ENCODE data around the gene BARHL2.

BARHL2 gene

DNA sequence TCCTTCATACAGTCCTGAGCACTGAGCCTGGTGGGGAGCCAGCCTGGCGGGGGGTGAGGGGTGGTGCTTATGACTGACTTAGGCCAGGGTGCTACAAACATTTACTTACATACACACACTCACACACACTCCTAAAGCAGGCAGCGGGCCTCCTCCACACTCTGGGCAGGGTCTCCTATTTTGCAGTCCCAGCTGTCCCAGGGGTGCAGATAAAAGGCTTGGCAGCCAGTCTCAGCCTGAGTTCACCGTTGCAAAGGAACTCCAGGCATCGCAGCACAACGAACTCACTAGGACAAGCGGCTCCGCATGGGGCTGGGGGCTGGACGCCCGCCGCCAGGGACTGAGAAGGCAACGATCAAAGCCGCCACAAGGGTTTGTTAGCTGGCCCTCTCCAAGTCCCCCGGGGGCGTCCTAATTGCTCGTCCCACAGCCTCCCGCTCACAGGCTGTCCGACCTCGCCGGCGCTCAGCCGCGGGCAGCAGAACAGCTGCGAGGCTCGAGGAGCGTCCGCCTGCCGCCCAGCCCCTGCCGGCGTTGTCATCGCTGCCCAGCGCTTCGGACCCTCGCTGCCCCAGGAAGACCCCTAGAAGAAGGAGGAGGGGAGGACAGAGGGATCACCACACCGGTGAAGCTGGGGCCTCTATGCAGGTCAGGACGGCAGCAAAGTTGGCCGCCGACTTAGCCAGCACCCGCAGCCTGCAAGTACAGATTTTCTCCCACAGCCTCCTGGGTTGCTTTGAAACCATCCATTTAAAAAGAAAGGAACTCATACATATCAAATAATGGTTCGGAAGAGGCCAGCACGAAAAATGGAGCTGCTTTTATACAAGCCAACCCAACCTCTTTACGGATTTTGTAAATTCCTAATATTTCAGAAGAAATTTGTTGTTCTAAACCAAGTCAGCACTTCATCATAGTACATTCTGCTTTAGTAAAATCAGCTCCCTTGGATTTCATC is 6.2 kb downstream of the BARHL2 start:
- H3K27ac ChIP-seq (ENCODE audit: low read depth, low read length): no peak overlapping the region
- no peak overlapping the region for H3K9ac ChIP-seq (ENCODE audit: low read length in 5 of 5)
- peaks cover 0 to 28% (median 22%) of the 10 kb centered on the region in 5 donors for H3K4me1 ChIP-seq (ENCODE audit: control insufficient read depth in 5 of 5, insufficient read depth in 5 of 5, low read length in 5 of 5)
- H3K9me3 ChIP-seq (ENCODE audit: control insufficient read depth in 5 of 5, low read length in 5 of 5): peaks cover 0 to 2% (median 0%) of the 10 kb centered on the region in 5 donors
- H3K36me3 ChIP-seq (ENCODE audit: control insufficient read depth in 5 of 5, insufficient read depth in 5 of 5, low read length in 5 of 5): no peaks in the 10 kb centered on the region
- H3K4me3 ChIP-seq (ENCODE audit: low read depth in 1 of 5, low read length in 5 of 5): peak overlapping the region in 1 of 5 donors; percentile 28
- H3K27me3 ChIP-seq (ENCODE audit: control insufficient read depth in 5 of 5, insufficient read depth in 4 of 5, low read length in 5 of 5): peaks cover 59 to 92% (median 81%) of the 10 kb centered on the region in 5 donors

DNA sequence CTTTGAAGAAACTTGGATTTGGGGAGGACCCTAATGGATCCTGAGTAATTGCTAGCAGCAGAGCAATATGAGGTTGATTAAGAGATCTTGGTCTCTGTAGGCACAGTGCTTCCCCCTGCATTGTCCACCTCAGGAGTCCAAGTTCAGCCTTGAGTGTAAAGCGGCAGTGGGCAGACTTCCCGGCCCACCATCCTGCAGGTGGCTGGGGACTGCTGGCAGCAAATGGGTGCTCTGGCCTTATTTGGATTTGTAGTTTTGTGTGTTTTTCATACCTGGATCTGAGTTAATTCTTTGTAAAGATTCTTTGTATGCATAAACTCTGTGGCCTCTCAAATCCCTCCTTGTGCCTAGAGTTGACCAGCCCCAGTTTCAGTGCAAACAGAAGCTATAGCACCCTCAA is 7.6 kb downstream of the BARHL2 start:
- no peak overlapping the region for H3K27ac ChIP-seq (ENCODE audit: low read depth, low read length)
- no peak overlapping the region for H3K4me3 ChIP-seq (ENCODE audit: low read depth in 1 of 5, low read length in 5 of 5)

GRCh38 chr1:90708826-90709225 is 8.3 kb downstream of the BARHL2 start:
- no peak overlapping the region for H3K27ac ChIP-seq (ENCODE audit: low read depth, low read length)
- peaks cover 2 to 28% (median 23%) of the 10 kb centered on the region in 5 donors for H3K4me1 ChIP-seq (ENCODE audit: control insufficient read depth in 5 of 5, insufficient read depth in 5 of 5, low read length in 5 of 5)
- H3K9me3 ChIP-seq (ENCODE audit: control insufficient read depth in 5 of 5, low read length in 5 of 5): peaks cover 0 to 2% (median 0%) of the 10 kb centered on the region in 5 donors
- no peak overlapping the region for H3K9ac ChIP-seq (ENCODE audit: low read length in 5 of 5)
- H3K27me3 ChIP-seq (ENCODE audit: control insufficient read depth in 5 of 5, insufficient read depth in 4 of 5, low read length in 5 of 5): peaks cover 62 to 89% (median 76%) of the 10 kb centered on the region in 5 donors
- H3K4me3 ChIP-seq (ENCODE audit: low read depth in 1 of 5, low read length in 5 of 5): no peak overlapping the region
- H3K36me3 ChIP-seq (ENCODE audit: control insufficient read depth in 5 of 5, insufficient read depth in 5 of 5, low read length in 5 of 5): no peaks in the 10 kb centered on the region

More for the DNA sequence above, 7.6 kb downstream of the BARHL2 start:
- Histone ChIP-seq H3K27me3 (ENCODE audit: control insufficient read depth in 5 of 5, insufficient read depth in 4 of 5, low read length in 5 of 5) (peaks cover 63 to 92% (median 83%) of the 10 kb centered on the region in 5 donors), H3K4me1 (ENCODE audit: control insufficient read depth in 5 of 5, insufficient read depth in 5 of 5, low read length in 5 of 5) (peaks cover 2 to 29% (median 23%) of the 10 kb centered on the region in 5 donors), H3K9ac (ENCODE audit: low read length in 5 of 5) (no peak overlapping the region), H3K9me3 (ENCODE audit: control insufficient read depth in 5 of 5, low read length in 5 of 5) (peaks cover 0 to 2% (median 0%) of the 10 kb centered on the region in 5 donors), H3K36me3 (ENCODE audit: control insufficient read depth in 5 of 5, insufficient read depth in 5 of 5, low read length in 5 of 5) (no peaks in the 10 kb centered on the region)

DNA sequence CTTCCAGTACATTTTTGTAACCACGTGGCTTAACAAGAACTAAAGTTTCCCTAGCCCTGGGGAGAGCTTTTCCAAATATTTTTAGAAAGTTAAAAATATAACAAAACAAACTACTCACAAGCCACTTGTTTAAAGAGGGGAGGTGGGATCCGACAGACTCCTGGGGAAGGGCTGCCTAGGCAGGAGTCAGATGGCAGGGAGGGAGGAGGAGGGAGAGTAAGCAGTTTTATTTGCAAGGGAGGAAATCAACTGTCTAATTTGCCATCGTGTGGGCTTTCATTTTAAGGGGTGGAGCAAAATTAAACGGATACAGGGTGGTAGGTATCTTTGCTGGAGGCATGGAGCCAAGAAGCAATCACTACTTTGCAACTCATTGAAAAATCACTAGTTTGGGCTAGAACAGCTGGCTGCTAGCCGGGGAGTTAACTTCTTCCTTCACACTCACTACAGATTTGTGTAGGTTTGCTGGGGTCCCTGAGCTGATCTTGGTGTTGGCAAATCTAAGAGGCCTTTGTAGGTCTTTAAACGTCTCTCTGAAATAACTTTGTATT is 8.8 kb downstream of the BARHL2 start:
- H3K4me3 ChIP-seq (ENCODE audit: low read depth in 1 of 5, low read length in 5 of 5): no peak overlapping the region
- no peak overlapping the region for H3K27ac ChIP-seq (ENCODE audit: low read depth, low read length)
- H3K4me1 ChIP-seq (ENCODE audit: control insufficient read depth in 5 of 5, insufficient read depth in 5 of 5, low read length in 5 of 5): peaks cover 2 to 23% (median 20%) of the 10 kb centered on the region in 5 donors
- no peak overlapping the region for H3K9ac ChIP-seq (ENCODE audit: low read length in 5 of 5)
- H3K27me3 ChIP-seq (ENCODE audit: control insufficient read depth in 5 of 5, insufficient read depth in 4 of 5, low read length in 5 of 5): peaks cover 57 to 85% (median 72%) of the 10 kb centered on the region in 5 donors
- no peaks in the 10 kb centered on the region for H3K36me3 ChIP-seq (ENCODE audit: control insufficient read depth in 5 of 5, insufficient read depth in 5 of 5, low read length in 5 of 5)
- H3K9me3 ChIP-seq (ENCODE audit: control insufficient read depth in 5 of 5, low read length in 5 of 5): peaks cover 0 to 2% (median 0%) of the 10 kb centered on the region in 5 donors

- peak overlapping the region; percentile 35 to 61 (median 51) for H3K4me3 ChIP-seq (ENCODE audit: low read depth in 1 of 5, low read length in 5 of 5)
- peaks cover 0 to 2% (median 0%) of the 10 kb centered on the region in 5 donors for H3K9me3 ChIP-seq (ENCODE audit: control insufficient read depth in 5 of 5, low read length in 5 of 5)
- H3K4me1 ChIP-seq (ENCODE audit: control insufficient read depth in 5 of 5, insufficient read depth in 5 of 5, low read length in 5 of 5): peaks cover 2 to 23% (median 20%) of the 10 kb centered on the region in 5 donors
- peaks cover 49 to 80% (median 67%) of the 10 kb centered on the region in 5 donors for H3K27me3 ChIP-seq (ENCODE audit: control insufficient read depth in 5 of 5, insufficient read depth in 4 of 5, low read length in 5 of 5)
- H3K9ac ChIP-seq (ENCODE audit: low read length in 5 of 5): no peak overlapping the region
- no peak overlapping the region for H3K27ac ChIP-seq (ENCODE audit: low read depth, low read length)
- no peaks in the 10 kb centered on the region for H3K36me3 ChIP-seq (ENCODE audit: control insufficient read depth in 5 of 5, insufficient read depth in 5 of 5, low read length in 5 of 5)
Measured at GRCh38 chr1:90707363-90707710, 9.8 kb downstream of the BARHL2 start.

DNA sequence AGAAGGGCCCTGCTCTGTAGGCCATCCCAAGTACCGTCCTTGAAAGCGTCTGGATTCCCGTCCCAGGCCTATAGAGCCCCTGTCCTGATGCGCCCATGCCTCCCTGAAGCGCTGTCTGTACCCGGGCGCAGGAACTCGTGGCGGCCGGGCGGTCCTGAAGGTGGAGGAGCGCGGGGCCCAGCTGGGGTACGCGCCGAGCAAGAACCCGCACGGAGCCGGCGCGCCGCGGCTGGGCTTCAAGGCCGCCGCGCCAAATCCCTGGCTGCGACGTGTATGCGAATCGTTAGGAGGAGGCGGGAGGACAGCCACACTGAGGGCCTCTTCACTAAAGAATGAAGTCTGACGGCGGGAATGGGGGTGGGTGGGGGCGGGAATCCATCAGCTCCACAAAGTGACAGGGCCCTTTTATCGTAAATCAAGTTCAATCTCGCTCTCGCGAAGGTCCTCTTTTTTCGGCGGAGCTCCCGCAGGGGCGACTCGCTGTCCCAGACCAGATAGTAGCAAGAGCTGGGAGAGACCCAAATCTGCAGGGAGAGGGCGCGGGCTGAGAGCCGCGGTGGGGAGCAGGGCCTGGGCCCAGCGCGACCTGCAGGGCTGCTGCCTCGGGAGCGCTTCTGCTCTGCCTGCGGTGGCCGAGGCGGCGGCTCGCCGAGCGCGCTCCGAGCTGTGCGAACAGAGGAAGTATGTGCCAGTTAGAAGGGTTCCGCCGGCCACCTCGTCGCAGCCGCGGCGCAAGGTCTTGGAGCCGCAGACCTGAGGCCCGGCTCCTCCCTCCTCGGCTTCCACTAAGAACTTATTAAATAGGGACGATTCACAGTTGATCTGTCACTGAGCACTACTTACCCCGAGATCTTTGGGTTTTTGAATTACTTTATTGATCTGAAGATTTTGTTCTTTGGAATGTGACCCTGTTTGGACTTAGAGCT is 10.4 kb downstream of the BARHL2 start:
- H3K27me3 ChIP-seq (ENCODE audit: control insufficient read depth in 5 of 5, insufficient read depth in 4 of 5, low read length in 5 of 5): peaks cover 47 to 80% (median 64%) of the 10 kb centered on the region in 5 donors
- no peak overlapping the region for H3K27ac ChIP-seq (ENCODE audit: low read depth, low read length)
- peaks cover 0 to 2% (median 0%) of the 10 kb centered on the region in 5 donors for H3K9me3 ChIP-seq (ENCODE audit: control insufficient read depth in 5 of 5, low read length in 5 of 5)
- H3K36me3 ChIP-seq (ENCODE audit: control insufficient read depth in 5 of 5, insufficient read depth in 5 of 5, low read length in 5 of 5): no peaks in the 10 kb centered on the region
- H3K4me3 ChIP-seq (ENCODE audit: low read depth in 1 of 5, low read length in 5 of 5): peak overlapping the region; percentile 35 to 61 (median 51)
- H3K4me1 ChIP-seq (ENCODE audit: control insufficient read depth in 5 of 5, insufficient read depth in 5 of 5, low read length in 5 of 5): peaks cover 2 to 23% (median 20%) of the 10 kb centered on the region in 5 donors
- no peak overlapping the region for H3K9ac ChIP-seq (ENCODE audit: low read length in 5 of 5)

DNA sequence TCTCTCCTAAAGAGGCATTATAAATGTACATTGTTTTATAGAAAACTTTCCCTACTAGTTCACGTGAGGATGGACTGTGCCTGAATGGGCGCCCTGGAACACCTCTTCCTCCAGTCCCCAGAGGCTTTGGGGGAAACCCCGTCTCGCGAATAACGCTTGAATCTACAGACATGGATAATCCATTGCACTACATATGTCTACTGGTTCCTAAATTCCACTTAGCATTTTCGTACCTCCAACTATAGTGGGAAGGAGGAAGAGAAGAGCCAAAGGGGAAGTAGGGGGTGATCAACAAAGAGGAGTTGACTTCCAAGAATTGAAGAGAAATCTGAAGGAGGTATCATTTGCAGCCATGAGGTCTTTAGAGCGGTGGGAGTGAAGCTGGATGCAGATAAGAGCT is 11.1 kb downstream of the BARHL2 start:
- Histone ChIP-seq H3K27ac (ENCODE audit: low read depth, low read length) (no peak overlapping the region), H3K4me3 (ENCODE audit: low read depth in 1 of 5, low read length in 5 of 5) (peak overlapping the region in 2 of 5 donors; percentile 9 to 56), H3K27me3 (ENCODE audit: control insufficient read depth in 5 of 5, insufficient read depth in 4 of 5, low read length in 5 of 5) (peaks cover 46 to 79% (median 60%) of the 10 kb centered on the region in 5 donors), H3K9me3 (ENCODE audit: control insufficient read depth in 5 of 5, low read length in 5 of 5) (peaks cover 0 to 2% (median 0%) of the 10 kb centered on the region in 5 donors), H3K9ac (ENCODE audit: low read length in 5 of 5) (no peak overlapping the region), H3K4me1 (ENCODE audit: control insufficient read depth in 5 of 5, insufficient read depth in 5 of 5, low read length in 5 of 5) (peaks cover 2 to 22% (median 18%) of the 10 kb centered on the region in 5 donors), H3K36me3 (ENCODE audit: control insufficient read depth in 5 of 5, insufficient read depth in 5 of 5, low read length in 5 of 5) (no peaks in the 10 kb centered on the region)

DNA sequence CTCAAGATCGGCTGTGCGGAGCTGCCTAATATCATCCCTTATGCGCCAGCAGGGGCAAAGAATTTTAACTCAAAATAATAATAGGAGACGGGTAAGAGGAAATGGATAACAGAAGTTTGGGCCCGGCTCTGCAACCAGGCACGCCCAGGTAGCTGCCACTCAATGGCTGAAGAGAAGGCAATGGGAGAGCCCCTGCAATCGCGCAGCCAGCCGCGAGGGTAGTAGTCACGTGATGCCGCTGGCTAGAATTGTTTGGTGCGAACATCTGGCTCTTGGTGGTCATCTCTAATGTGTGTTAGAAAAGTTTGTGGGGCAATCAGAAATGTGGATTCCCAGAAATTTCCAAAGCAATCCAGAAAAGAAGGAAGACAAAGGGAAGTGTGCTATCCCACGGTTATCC is 12.3 kb downstream of the BARHL2 start:
- Histone ChIP-seq H3K4me3 (ENCODE audit: low read depth in 1 of 5, low read length in 5 of 5) (no peak overlapping the region), H3K9me3 (ENCODE audit: control insufficient read depth in 5 of 5, low read length in 5 of 5) (peaks cover 0 to 2% (median 0%) of the 10 kb centered on the region in 5 donors), H3K27me3 (ENCODE audit: control insufficient read depth in 5 of 5, insufficient read depth in 4 of 5, low read length in 5 of 5) (peaks cover 36 to 67% (median 53%) of the 10 kb centered on the region in 5 donors), H3K36me3 (ENCODE audit: control insufficient read depth in 5 of 5, insufficient read depth in 5 of 5, low read length in 5 of 5) (no peaks in the 10 kb centered on the region), H3K27ac (ENCODE audit: low read depth, low read length) (no peak overlapping the region), H3K9ac (ENCODE audit: low read length in 5 of 5) (no peak overlapping the region), H3K4me1 (ENCODE audit: control insufficient read depth in 5 of 5, insufficient read depth in 5 of 5, low read length in 5 of 5) (peaks cover 2 to 18% (median 15%) of the 10 kb centered on the region in 5 donors)

DNA sequence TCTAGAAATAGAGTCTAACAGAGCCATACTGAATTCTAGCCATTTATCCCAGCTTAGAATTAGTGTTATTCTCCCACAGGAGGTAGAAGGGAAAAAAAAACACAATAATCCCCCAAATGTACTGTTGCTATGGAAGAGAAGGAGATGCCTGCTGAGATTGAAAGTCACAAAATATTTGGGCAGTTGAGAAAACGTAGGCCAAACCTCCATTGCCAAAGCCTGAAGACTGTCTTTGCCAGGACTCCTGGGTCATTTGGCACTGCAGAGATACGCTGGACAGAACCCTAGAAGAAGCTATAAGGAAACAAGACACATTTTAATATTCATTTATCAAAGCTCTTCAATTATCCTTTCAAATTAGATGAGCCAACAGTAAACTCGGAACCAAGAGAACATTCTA is 22.3 kb downstream of the BARHL2 start:
- Histone ChIP-seq H3K27ac (ENCODE audit: low read depth, low read length) (no peak overlapping the region), H3K4me3 (ENCODE audit: low read depth in 1 of 5, low read length in 5 of 5) (no peak overlapping the region), H3K9ac (ENCODE audit: low read length in 5 of 5) (no peak overlapping the region), H3K27me3 (ENCODE audit: control insufficient read depth in 5 of 5, insufficient read depth in 4 of 5, low read length in 5 of 5) (peaks cover 0 to 5% (median 0%) of the 10 kb centered on the region in 5 donors), H3K36me3 (ENCODE audit: control insufficient read depth in 5 of 5, insufficient read depth in 5 of 5, low read length in 5 of 5) (no peaks in the 10 kb centered on the region), H3K4me1 (ENCODE audit: control insufficient read depth in 5 of 5, insufficient read depth in 5 of 5, low read length in 5 of 5) (no peaks in the 10 kb centered on the region), H3K9me3 (ENCODE audit: control insufficient read depth in 5 of 5, low read length in 5 of 5) (no peaks in the 10 kb centered on the region)

Data from subcutaneous abdominal adipose tissue (tissue), 5 donors.